Measurements from ENCODE around the gene PAQR7. TPM values are rescaled to one million over a fixed set of nuclear protein-coding genes. Genes with fewer than 3 reads are reported as not detected.
A peak's percentile ranks its signal among the peaks of the same experiment; 100 is the strongest.

The PAQR7 gene
- total RNA-seq, 1 experiment from 2014 or later, result 4.4 TPM

DNA sequence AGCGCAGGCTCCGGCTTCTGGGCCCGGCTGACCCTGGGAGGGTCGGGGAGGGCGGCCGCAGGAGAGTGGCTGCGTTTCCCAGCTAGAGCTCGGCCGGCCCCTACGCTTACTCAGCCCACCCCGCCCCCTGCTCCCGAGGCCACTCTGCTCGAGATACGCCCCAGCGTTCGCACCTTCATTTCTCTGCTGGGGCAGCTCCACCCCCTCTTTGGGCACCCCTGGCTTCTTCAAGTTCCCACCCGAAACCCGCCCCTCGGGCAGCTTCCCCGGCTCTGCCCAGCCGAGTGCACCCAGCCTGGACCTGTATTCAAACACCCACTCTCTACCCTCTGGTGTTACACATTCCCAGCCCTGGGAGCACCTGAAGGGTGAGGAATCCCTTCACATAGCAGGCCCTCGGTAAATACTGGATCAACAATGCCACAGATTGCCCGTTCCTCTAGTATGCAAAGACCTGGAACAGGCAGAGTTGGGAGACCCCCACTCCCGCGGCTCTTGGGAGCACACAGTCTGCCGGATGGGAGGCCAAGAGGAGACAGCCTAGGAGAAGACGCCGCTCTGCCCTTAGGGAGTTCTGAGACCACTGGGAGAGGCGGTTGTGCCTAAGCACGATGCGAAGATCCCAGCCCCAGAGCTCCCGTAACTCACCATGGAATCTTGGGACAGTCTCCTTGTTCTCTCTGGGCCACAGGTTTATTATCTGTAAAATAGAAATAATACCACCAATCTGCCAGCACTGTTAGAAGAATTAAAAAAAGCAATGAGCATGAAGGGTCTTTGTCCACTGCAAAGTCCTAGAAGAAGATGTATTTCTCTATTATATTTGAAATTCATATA is 566 bp upstream of the PAQR7 start:
- Mint-ChIP-seq H3K4me3 (ENCODE audit: unreplicated experiment) (peak overlapping the region; percentile 81), H3K27ac (ENCODE audit: low read depth, unreplicated experiment) (peak overlapping the region; percentile 11), H3K9me3 (ENCODE audit: unreplicated experiment) (no peaks in the 10 kb centered on the region), H3K27me3 (ENCODE audit: insufficient read depth, unreplicated experiment) (no peaks in the 10 kb centered on the region), H3K36me3 (ENCODE audit: insufficient read depth, unreplicated experiment) (no peaks in the 10 kb centered on the region), H3K4me1 (ENCODE audit: insufficient read depth, unreplicated experiment) (peaks cover 20% of the 10 kb centered on the region)
- ChIA-PET POLR2A (interaction anchor here (0.8 to 6.9 kb wide), 10 partner anchors 10 to 121 kb away, joined by 3 to 83 read pairs (median 6); partner anchors contain the start of genes MTFR1L and PAFAH2), CTCF (interaction anchor here (0.6 to 1.2 kb wide), 3 partner anchors 37 to 74 kb away, joined by 3 read pairs; no protein-coding TSS in a partner anchor)
- TF ChIP-seq, protein P1, sequence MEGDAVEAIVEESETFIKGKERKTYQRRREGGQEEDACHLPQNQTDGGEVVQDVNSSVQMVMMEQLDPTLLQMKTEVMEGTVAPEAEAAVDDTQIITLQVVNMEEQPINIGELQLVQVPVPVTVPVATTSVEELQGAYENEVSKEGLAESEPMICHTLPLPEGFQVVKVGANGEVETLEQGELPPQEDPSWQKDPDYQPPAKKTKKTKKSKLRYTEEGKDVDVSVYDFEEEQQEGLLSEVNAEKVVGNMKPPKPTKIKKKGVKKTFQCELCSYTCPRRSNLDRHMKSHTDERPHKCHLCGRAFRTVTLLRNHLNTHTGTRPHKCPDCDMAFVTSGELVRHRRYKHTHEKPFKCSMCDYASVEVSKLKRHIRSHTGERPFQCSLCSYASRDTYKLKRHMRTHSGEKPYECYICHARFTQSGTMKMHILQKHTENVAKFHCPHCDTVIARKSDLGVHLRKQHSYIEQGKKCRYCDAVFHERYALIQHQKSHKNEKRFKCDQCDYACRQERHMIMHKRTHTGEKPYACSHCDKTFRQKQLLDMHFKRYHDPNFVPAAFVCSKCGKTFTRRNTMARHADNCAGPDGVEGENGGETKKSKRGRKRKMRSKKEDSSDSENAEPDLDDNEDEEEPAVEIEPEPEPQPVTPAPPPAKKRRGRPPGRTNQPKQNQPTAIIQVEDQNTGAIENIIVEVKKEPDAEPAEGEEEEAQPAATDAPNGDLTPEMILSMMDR (IDR thresholded peaks at IDR 0.05; ENCODE audit: unreplicated experiment), result no peak
- BruUV-seq (replicated peaks), result no TSS peak
- no peak for DNase-seq (ENCODE audit: unreplicated experiment)
- intact Hi-C loops (cut with micrococcal nuclease), result no loop called here

DNA sequence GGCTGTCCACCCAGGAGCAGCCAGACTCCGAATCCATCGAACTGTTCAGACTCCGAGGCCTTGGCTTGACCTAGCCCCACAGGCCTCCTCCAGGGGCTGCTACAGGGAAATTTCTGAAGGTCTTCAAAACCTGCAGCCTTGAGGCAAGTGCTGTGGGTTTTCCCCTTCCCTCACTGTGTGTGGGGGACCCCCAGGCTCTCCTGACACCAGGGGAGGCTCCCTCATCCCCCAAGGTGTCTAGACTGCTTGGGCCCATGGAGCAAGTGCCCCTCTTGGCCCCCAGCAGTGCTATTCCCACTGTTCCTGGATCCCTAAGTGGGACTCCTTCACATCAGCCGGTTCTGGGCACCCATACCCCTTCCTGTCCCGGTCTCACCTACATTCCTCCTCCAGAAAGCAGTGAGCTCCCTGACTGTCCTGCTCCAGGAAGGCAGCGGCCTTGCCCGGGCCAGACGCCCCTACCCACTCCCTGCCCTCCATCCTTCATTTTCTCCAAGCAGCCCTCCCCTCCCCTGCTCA is 814 bp downstream of the PAQR7 start:
- ChIA-PET POLR2A (interaction anchor here (0.6 to 6.9 kb wide), 12 partner anchors 11 to 1129 kb away, joined by 3 to 83 read pairs (median 6); partner anchors contain the start of genes CLIC4, MTFR1L and PAFAH2), CTCF (interaction anchor here (0.6 to 1.2 kb wide), 7 partner anchors 8 to 271 kb away, joined by 3 to 4 read pairs (median 3); partner anchors contain the start of gene PAFAH2)
- Mint-ChIP-seq H3K4me3 (ENCODE audit: unreplicated experiment) (peak overlapping the region; percentile 81), H3K4me1 (ENCODE audit: insufficient read depth, unreplicated experiment) (peaks cover 15% of the 10 kb centered on the region), H3K36me3 (ENCODE audit: insufficient read depth, unreplicated experiment) (no peaks in the 10 kb centered on the region), H3K27me3 (ENCODE audit: insufficient read depth, unreplicated experiment) (no peaks in the 10 kb centered on the region), H3K9me3 (ENCODE audit: unreplicated experiment) (no peaks in the 10 kb centered on the region), H3K27ac (ENCODE audit: low read depth, unreplicated experiment) (peak overlapping the region; percentile 54)
- intact Hi-C loops (cut with micrococcal nuclease), result loop anchor here (5.0 kb wide), 1 partner anchor 52 kb away; no protein-coding TSS in a partner anchor
- no peak for DNase-seq (ENCODE audit: unreplicated experiment)
- TF ChIP-seq, protein P1 (IDR thresholded peaks at IDR 0.05; ENCODE audit: unreplicated experiment), result no peak
- BruUV-seq (replicated peaks), result no TSS peak

DNA sequence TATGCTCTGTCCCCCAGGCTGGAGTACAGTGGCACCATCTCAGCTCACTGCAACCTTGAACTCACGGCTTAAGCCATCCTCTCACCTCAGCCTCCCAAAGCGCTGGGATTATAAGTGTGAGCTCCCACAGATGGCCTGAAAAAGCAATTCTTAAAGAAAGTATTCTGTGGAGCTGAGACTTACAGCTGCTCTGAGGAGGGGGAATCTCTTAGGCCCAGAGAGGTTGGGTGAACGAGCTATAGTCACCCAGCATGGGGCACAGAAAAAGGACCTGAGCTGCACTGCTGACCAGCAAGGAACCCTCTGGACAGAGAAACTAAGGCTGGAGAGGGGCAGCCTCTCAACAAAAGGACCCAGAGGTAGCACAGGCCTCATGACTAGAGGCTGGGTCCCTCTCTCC is 1.3 kb downstream of the PAQR7 start:
- intact Hi-C loops (cut with micrococcal nuclease), result loop anchor here (5.0 kb wide), 1 partner anchor 52 kb away; no protein-coding TSS in a partner anchor
- TF ChIP-seq, protein P1 (IDR thresholded peaks at IDR 0.05; ENCODE audit: unreplicated experiment), result no peak
- no peak for DNase-seq (ENCODE audit: unreplicated experiment)
- Mint-ChIP-seq H3K27me3 (ENCODE audit: insufficient read depth, unreplicated experiment) (no peaks in the 10 kb centered on the region), H3K9me3 (ENCODE audit: unreplicated experiment) (no peaks in the 10 kb centered on the region), H3K27ac (ENCODE audit: low read depth, unreplicated experiment) (no peak overlapping the region), H3K4me1 (ENCODE audit: insufficient read depth, unreplicated experiment) (peaks cover 15% of the 10 kb centered on the region), H3K4me3 (ENCODE audit: unreplicated experiment) (peak overlapping the region; percentile 81), H3K36me3 (ENCODE audit: insufficient read depth, unreplicated experiment) (peaks cover 2% of the 10 kb centered on the region)
- ChIA-PET CTCF (interaction anchor here (0.6 to 0.8 kb wide), 4 partner anchors 9 to 123 kb away, joined by 3 to 4 read pairs (median 4); partner anchors contain the start of gene PAFAH2), POLR2A (interaction anchor here (1.0 to 6.9 kb wide), 7 partner anchors 10 to 54 kb away, joined by 3 to 83 read pairs (median 8); partner anchors contain the start of gene MTFR1L)
- BruUV-seq (replicated peaks), result no TSS peak

DNA sequence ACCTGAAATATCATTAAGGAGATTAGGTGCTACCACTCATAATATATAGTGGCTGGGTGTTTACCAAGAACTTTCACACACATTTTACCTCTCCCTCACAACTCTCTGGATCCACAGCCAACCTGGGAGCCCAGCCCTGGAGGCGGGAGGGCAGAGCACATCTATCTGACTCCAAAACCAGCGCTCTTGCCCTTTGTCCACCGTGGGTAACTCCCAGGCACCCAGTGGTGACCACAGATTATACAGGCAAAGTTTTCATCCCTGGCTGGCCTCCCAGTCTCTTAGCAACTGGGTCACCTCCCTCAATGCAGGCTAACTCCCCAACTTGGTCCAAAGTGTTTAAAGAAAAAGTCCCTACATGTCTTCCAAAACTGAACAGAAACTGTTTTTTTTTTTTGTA is 2.4 kb downstream of the PAQR7 start:
- Mint-ChIP-seq H3K27me3 (ENCODE audit: insufficient read depth, unreplicated experiment) (no peaks in the 10 kb centered on the region), H3K4me3 (ENCODE audit: unreplicated experiment) (no peak overlapping the region), H3K27ac (ENCODE audit: low read depth, unreplicated experiment) (no peak overlapping the region), H3K36me3 (ENCODE audit: insufficient read depth, unreplicated experiment) (peaks cover 9% of the 10 kb centered on the region), H3K4me1 (ENCODE audit: insufficient read depth, unreplicated experiment) (peaks cover 15% of the 10 kb centered on the region), H3K9me3 (ENCODE audit: unreplicated experiment) (no peaks in the 10 kb centered on the region)
- BruUV-seq (replicated peaks), result no TSS peak
- DNase-seq (ENCODE audit: unreplicated experiment), result no peak
- TF ChIP-seq, protein P1 (IDR thresholded peaks at IDR 0.05; ENCODE audit: unreplicated experiment), result no peak
- intact Hi-C loops (cut with micrococcal nuclease), result loop anchor here (5.0 kb wide), 1 partner anchor 51 kb away; no protein-coding TSS in a partner anchor
- CTCF ChIA-PET, result interaction anchor here (0.7 to 2.1 kb wide), 2 partner anchors 19 to 45 kb away, joined by 3 to 5 read pairs; no protein-coding TSS in a partner anchor
- POLR2A ChIA-PET, result interaction anchor here (1.5 to 3.4 kb wide), 3 partner anchors 19 to 53 kb away, joined by 4 to 25 read pairs (median 14); partner anchors contain the start of gene MTFR1L

Measured in MCF 10A (cell line).